ENCODE data around the gene PHYH.

DNA sequence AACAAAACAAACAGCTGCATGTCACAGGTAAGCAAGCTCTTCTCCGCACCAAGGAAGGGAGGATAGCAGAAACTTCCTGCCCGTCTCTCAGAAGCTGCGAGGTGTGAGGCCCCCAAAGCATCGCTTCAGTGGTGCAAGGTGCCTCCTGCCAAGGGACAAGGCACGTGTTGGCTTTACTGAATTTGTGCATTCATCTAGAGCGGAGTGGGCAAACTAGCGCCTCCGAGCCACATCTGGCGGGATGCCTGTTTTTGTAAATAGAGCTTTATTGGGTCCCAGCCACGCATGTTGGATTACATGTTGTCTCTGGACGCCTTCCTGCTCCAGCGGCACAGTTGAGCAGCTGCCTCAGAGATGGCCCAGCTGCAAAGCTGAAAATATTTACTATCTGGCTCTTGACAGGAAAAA lies 27.7 kb downstream of the PHYH start:
- TF ChIP-seq, protein P1, sequence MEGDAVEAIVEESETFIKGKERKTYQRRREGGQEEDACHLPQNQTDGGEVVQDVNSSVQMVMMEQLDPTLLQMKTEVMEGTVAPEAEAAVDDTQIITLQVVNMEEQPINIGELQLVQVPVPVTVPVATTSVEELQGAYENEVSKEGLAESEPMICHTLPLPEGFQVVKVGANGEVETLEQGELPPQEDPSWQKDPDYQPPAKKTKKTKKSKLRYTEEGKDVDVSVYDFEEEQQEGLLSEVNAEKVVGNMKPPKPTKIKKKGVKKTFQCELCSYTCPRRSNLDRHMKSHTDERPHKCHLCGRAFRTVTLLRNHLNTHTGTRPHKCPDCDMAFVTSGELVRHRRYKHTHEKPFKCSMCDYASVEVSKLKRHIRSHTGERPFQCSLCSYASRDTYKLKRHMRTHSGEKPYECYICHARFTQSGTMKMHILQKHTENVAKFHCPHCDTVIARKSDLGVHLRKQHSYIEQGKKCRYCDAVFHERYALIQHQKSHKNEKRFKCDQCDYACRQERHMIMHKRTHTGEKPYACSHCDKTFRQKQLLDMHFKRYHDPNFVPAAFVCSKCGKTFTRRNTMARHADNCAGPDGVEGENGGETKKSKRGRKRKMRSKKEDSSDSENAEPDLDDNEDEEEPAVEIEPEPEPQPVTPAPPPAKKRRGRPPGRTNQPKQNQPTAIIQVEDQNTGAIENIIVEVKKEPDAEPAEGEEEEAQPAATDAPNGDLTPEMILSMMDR (conservative IDR thresholded peaks at IDR 0.05; ENCODE audit: low read depth, low read length): no peak
- TF ChIP-seq SMC3 (IDR thresholded peaks at IDR 0.05; ENCODE audit: low read depth, low read length): no peak
- no peak for TF ChIP-seq MAZ (IDR thresholded peaks at IDR 0.05; ENCODE audit: borderline replicate concordance, low read depth, low read length)
- no peak for TF ChIP-seq POLR2A (IDR thresholded peaks at IDR 0.05; ENCODE audit: low read depth, low read length)
- TF ChIP-seq, protein P2, sequence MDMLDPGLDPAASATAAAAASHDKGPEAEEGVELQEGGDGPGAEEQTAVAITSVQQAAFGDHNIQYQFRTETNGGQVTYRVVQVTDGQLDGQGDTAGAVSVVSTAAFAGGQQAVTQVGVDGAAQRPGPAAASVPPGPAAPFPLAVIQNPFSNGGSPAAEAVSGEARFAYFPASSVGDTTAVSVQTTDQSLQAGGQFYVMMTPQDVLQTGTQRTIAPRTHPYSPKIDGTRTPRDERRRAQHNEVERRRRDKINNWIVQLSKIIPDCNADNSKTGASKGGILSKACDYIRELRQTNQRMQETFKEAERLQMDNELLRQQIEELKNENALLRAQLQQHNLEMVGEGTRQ (IDR thresholded peaks at IDR 0.05; ENCODE audit: low read depth, low read length): no peak
- no peak for TF ChIP-seq FOS (IDR thresholded peaks at IDR 0.05; ENCODE audit: low read depth, low read length)
- TF ChIP-seq CHD1 (IDR thresholded peaks at IDR 0.05; ENCODE audit: low read depth, low read length): no peak
- TF ChIP-seq MAFK (IDR thresholded peaks at IDR 0.05; ENCODE audit: low read depth, low read length): no peak
- no peak for TF ChIP-seq RFX5 (IDR thresholded peaks at IDR 0.05; ENCODE audit: low read depth, low read length)
- TF ChIP-seq CEBPB (IDR thresholded peaks at IDR 0.05; ENCODE audit: low read depth, low read length): no peak
- TF ChIP-seq RAD21 (IDR thresholded peaks at IDR 0.05; ENCODE audit: low read length): no peak
